Activated naive CD4-positive, alpha-beta T cell treated with Interleukin-2 at 50 U/mL for 16 hours (primary cell): ENCODE measurements around the gene HAPLN1.
"Not testable (repeated sequence)": the region's sequence is repeated elsewhere in the genome, so short reads cannot be mapped to it uniquely, and the experiment has no call there.

Source experiments
- DNase-seq: peaks from one replicate; pipeline ENCODE4 v3.0.0-alpha.2; 2020

HAPLN1 gene

DNA sequence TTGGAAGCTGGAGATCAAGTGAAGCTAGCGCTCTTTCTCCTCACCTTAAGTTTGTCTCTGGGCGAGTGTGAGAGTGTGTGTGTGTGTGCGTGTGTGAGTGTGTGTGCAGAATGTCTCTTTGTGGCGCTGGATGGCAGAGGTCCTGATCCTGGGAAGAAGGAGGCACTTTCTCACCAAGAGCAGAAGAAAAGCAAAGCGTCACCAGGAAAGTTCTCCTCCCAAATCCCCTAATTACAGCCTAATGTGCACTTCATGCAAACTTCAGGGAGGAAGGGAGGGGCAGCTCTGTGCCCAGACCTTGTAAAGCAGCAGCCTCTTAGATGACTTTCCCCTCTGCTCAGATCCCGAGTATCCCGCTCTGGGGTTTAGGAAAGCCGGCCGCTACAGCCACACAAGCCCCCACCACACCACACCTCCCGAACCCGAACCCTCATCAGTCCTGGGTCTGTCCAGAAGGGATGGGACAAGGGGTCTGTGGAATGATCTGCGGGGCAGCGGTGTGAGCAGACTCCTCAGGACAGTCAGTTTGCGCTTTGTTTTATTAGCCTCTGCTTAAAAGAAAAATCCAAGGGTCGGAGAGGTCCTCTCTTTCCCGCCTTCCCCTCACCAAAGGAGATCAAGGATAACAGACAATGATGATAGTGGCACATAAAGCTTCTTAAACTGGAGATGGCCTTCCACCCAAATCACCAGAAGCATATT is at the start of gene HAPLN1:
TSS of gene HAPLN1 (minus strand) at position 20 of the 702 bp plus-strand sequence. CDS start 47,332 bp downstream, outside the sequence.
- DNase-seq = no peak

DNA sequence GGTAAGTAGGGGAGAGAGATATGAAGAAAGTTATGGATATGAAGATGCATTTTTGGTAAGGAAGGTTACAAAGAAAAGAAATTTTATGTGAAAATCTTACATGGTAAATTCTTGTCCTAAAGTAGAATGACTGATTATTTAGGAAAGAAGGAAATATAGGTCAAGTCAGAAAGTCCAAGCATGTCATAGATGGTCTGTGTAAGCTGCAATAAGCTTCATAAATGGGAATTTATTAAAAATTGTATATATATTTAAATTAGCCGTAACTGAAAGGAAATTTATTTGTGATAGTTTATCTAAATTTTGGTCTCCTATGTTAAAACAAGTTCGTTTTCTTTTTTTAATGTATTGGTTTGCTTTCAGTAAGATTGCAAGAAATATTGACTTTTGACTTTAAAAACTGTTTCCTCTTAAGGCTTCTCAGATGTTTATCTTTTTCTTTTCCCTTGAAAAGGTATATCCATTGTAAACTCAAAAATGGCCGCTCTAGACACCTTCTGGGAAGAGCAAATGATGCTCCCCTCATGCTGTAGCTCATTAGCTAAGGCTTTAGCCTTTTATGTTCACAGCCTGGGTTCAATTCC is 46.8 kb upstream of the HAPLN1 start:
- DNase-seq = no peak

DNA sequence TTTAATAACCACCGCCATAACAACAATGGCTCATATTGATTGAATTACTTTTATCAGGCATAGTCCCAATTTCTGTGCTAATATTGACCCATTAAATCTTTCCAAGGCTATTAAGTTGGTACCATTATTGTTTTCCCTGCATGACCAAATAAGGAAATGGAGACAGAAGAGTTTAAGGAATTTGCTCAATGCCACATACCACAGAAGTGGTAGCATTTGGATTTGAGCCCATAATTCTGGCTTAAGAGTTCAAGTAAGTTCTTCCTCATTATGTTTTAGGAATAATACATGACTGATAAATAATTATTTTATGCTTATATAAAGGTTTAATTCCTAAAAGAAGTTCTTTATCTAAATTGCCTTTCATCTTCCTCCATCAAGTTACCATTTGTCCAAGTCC is 43.4 kb upstream of the HAPLN1 start:
- DNase-seq = no peak

DNA sequence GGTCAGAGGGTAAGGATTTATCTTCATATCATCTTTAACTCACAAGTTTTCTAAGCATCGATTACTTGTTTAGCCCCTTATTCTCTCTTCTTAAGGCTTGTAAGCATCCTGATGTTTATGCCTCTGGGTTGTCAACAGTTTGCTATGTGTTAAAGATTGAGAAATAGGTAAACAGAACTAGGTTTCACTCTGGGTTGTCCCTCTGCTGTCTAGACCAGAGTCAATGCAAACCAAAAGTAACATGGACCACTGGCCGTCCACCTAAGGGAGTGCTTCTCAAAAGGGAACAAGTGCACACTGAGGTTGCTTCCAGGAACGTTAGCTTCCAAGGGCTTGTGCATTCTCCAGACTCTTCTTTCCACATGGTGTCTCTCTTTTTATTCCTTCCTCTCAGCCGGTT is 39.9 kb upstream of the HAPLN1 start:
- no peak for DNase-seq

DNA sequence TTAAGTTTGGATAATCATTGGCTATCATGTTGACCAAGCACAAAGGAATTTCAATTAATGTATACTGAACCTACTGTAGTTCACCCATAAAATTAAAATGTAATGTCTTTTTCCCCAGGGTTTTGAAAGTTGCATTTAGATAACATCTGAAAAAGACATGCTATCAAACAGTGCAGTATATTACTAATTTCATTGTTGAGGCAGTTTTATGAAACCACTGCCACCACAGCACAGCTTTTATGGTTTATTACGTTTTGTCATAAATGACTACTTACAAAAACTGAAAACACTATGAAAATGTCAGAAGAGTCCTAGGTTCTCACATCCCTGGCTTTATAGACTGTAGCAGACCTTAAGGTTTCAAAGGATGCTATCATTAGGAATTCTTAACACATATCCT is 32.0 kb upstream of the HAPLN1 start:
- no peak for DNase-seq

DNA sequence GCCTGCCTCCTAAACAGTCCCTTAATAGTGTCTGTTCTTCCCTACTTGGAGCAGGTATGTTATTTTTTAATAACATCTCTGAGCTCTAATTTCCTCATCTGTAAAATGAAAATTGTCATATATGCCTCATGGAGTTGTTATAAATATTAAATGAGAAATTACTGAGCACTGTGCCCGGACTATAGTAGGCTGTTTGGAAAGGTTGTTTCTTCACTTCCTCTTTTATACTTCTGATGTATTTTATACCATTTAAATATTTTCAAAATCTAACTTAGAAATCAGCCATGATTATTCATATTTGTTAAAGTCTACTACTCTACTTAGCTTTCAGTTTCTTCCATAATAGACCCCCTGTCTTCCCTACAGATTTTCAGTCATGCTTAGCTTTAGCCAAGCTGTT is 30.5 kb upstream of the HAPLN1 start:
- DNase-seq = no peak

DNA sequence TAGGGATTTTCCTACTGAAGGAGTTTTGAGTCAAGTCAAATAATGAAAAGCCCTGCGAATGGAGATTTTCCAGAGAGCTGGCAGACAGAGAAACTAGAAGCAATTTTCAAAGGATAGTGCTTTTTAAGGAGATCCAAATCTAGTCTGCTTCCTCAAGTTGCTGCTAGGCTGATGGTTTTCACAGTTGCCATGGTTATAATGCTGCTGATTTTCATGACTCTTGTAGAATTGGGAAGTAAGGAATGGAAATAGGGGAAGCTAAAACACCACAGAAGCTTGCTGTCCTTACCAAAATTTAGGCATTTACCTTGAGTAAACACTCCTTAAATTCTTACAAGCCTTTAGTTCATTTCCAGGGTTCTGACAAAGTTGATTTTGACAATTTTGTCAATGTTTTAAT is 30.1 kb upstream of the HAPLN1 start:
- DNase-seq = no peak

DNA sequence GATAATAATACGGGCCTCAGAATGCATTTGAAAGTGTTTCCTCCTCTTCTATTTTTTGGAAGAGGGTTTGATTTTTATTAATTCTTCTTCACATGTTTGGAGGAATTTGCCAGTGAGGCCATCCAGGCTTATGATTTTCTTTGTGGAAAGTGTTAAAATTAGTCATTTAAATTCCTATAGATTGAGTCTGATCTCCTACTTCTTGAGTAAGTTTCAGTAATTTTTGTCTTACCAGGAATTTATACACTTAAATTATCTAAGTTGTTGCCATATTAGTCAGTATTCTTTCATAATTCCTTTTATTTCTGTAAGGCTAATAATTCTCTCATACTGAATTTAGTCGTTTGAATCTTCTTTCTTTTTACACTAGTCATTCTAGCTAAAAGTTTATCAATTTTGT is 25.2 kb upstream of the HAPLN1 start:
- DNase-seq = no peak

DNA sequence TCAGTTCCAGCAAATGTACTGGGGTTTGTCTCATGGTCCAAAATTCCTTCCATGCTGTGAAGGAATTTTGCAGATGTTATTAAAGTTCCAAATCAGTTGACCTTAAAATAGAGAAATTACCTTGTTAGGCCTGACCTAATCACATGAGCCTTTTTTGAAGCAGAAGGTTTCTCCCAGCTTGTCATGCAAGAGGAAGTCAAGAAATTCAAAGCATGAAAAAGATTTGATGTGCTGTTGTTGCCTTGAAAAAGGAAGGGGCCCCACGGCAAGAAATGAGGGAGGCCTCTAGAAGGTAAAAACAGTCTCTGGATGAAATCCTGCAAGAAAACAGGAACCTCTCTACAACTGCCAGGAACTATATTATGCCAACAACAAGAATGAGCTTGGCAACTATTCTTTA is 24.2 kb upstream of the HAPLN1 start:
- no peak for DNase-seq

DNA sequence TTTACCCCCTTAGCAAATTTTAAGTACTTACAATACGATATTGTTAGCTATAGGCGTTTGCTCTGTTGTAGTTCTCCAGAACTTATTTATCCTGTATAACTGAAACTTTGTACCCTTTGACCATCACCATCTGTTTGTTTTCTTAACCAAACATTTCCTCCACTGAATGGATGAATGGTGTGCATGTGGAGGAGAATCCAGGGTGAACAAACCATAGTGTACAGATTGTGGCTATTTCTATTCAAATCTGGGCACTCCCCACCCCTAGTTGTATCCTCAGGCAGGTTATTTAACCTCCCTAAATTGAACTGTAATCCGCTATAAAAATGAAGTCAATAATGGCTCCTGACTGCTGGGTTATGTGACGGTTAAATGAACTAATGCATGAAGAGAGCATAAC is 21.4 kb upstream of the HAPLN1 start:
- no peak for DNase-seq

DNA sequence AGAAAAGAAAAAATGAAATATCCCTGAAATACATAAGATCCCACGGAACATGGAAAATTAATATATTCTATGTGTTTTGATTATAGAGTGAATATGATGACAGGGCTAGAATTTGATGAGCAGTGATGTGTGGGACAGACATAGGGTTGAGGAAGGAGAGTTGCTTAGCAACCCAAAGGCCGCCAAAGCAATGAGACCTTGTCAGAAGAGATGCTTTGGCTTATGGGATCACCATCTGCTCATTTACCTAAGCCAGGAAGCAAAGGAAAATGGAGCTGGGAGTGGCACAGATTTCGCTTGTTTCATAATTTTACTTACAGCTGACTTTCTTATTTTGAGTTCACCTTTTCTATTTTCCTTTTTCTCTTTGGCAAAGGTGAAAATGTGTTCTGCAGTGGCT is 20.9 kb upstream of the HAPLN1 start:
- DNase-seq = no peak

DNA sequence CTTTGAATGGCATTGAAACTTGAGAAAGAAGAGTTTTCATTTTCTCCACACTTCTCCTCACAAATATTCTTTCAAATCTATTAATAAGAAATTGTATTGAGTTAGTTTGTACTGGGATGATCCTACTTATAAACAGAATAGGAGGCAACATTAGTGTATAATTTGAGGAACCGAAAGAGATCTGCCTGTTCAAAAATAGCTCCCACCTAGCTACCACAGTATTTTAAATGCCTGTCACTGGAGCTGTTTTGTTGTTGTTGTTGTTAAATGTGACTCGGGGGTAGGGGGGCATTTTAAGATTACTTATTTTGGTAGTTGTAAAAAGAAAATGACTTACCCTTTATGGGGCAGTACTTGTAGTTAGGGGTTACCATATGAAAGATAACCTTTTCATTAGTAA is 20.1 kb upstream of the HAPLN1 start:
- DNase-seq = no peak

DNA sequence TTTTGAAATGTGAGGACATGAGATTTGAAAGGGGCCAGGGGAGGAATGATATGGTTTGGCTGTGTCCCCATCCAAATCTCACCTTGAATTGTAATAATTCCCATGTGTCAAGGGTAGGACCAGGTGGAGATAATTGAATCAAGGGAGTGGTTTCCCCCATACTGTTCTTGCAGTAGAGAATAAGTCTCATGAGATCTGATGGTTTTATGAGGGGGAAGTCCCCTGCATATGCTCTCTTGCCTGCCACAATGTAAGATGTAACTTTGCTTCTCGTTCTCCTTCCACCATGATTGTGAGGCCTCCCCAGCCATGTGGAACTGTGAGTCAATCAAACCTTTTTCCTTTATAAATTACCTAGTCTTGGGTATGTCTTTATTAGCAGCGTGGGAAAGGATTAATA is 15.5 kb upstream of the HAPLN1 start:
- DNase-seq = not testable (repeated sequence)

DNA sequence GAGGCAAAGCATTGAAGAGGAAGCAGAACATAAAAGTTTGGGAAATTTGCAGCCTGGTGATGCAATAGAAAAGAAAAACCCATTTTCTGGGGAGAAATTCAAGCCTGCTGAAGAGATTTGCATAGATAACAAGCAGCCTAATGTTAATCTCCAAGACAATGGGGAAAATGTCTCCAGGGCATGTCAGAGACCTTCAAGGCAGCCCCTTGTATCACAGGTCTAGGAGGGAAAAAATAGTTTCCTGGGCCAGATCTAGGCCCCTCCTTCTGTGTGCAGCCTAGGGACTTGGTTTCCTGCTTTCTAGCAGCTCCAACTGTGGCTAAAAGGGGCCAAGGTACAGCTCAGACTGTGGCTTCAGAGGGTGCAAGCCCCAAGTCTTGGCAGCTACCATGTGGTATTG is 14.4 kb upstream of the HAPLN1 start:
- DNase-seq = not testable (repeated sequence)

DNA sequence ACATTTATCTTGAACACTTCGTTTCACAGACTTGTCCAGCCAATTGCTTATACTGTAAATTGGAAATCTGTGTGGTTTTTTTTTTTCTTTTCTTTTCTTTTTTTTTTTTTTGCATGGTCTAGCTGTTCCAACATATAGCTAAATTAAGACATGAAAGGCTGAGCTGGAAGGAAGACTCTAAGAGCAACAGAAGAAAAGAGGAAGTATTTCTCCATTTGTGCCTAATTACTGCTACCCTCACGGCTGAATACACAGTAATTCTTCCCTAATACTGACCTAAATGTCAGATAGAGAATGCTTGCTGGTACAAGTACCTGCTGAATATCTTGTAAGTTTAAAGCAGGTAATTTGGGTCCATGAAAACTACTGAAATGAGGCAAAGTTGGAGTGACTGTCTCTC is 11.0 kb upstream of the HAPLN1 start:
- no peak for DNase-seq

DNA sequence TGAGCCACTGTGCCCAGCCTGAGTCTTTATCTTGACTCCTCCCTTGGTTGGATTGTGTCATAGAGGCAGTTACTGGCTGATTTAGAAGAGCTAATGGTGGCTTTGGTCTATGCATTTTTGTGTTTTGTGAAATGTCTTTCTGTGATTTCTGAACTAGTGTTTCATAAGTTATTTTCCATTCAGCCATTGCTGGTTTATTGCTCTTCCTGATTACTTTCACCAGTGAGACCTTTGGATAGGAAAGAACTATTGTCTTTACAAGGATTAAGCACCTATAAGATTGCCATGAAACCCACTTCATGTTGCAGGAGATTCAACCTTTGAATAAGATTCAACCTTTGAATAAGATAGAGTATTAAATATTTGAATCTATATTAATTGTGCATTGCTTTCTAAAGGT is 8.7 kb upstream of the HAPLN1 start:
- no peak for DNase-seq

DNA sequence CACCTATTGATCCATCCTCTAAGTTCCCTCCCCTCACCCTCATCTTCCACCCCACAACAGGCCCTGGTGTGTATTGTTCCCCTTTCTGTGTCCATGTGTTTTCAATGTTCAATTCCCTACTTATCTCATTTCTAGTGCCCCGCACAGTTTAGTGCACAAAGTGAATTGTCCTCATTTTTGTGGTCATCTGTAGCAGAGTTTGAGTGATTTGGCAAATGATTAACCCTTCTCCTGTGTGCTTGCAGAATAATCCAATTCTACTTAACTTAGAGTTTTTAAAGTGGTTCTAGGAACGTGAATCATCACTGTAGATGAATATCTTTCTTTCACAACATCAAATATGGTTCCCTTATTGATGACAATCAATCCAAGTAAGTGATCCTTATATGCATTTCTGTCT is 6.3 kb upstream of the HAPLN1 start:
- no peak for DNase-seq

DNA sequence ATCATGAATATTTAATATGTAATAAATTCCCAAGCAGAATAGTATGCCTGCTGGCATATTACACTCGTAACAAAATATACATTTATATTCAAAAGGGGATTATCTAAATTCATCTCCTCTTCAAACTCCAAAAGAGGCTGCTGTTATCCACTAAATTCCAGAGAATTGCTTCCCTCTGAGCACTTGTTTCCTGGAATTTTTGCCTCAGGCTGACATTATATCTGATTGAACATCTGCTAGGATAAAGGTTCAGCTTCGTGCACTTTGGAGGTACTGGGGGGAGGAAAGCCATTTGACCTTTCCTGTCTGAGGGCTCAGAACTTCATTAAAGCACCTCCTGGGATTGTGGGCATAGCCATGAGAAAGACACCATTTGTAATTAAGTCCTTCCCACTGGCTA is 4.3 kb upstream of the HAPLN1 start:
- no peak for DNase-seq

DNA sequence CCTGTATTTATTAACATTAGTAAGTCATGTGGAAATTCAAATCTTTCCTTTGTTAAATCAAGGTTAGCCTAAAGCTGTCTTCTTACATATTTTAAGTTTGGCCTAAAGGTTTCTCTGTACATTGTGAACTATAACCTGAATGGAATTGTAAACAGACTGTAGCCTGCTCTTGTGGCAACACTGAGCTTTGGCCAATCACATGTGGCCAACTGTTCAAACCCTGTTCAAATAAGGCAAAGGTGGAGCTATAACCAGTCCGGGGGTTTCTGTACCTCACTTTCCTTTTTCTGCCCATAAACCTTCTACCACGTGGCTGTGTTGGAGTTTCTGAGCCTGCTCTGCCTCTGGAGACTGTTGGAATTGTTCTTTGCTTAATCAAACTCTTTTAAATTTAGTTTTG is 3.3 kb upstream of the HAPLN1 start:
- no peak for DNase-seq

DNA sequence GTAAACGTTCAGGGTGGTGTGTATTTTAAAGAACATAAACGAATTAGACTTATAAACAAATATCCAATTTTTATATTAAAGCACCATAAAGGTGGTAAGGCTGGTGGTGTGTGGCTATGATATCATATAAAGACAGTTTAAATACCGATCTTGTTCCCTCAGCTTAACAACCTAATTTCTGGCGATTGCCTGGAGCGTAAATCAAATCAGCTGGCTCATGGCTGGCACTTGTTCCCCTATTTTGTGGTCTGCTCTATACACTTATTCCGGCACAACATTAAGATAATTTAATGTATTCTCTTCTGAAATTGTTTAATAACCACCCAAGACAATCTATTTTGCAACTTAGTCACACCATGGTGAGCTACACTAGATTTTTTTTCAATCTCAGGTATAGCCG is 2.4 kb upstream of the HAPLN1 start:
- no peak for DNase-seq

DNA sequence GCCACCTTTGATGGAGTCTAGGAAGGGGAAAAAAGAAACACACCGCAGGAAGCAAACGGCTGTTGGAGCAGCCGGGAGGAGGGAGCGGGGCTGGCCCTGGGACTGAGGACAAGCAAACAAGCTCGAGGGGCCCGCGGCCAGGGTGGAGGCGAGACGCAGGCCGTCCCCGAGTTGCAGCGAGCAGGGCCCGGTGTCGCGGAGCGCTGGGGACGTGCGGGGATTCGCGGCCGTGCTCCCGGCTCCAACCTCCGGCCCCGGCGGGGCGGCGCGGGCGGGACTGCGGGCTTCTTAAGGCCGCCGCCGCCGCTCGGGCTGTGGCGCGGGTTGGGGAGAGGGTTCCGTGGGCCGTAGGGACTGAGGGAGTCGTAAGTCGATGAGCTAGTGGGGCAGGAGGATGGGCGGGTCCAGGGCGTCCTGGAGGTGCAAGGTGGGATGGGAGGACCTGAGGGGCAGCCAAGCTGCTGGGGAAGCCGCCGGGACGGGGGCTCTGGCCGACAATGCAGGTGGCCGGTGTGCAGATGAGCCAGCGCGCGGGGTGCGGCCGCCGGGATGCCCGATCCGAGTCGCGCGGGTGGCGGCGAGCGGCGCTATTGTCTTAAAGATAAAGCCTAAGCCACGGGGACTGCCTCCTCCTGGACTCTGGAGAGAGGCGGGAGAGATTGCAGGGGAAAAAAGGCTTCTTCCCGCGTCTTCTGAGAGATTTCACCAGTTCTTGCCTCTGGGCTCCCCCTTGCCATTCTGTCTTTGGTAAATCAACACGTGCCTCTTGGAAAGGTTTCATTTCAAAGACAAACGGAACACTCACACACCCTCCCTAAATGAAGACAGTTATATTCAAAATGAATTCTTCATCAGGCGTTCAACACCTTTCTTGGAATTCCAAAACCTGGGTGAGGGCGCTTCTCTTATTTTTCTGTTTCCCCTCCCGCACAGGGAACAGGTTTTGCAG is 1.6 kb upstream of the HAPLN1 start:
- no peak for DNase-seq

DNA sequence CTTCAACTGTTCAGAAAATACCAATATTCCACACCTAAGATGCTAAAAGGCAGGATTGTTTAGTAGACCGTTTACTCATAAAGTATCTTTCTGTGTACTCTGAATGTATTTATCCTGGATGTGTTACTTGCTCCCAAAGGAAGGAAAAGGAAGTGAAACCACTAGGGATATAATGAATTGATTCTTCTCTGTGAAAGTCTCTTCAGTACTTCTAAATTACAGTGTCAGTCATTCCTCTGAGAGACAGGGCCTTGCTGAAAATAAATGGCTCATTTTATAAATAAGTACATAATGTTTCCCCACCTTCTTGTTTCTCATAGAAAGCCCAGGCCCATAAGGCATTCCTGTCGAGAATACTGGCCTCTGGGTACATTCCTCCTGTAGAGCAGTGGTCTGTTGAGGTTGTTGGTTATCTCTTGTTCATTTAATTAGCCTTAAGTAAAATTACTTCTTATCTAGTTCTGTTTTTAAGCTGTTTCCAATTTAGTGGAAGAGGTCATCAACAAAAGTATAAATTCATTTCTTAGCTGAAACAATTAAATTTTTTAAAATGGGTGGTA is 1.6 kb downstream of the HAPLN1 start:
- DNase-seq = no peak

DNA sequence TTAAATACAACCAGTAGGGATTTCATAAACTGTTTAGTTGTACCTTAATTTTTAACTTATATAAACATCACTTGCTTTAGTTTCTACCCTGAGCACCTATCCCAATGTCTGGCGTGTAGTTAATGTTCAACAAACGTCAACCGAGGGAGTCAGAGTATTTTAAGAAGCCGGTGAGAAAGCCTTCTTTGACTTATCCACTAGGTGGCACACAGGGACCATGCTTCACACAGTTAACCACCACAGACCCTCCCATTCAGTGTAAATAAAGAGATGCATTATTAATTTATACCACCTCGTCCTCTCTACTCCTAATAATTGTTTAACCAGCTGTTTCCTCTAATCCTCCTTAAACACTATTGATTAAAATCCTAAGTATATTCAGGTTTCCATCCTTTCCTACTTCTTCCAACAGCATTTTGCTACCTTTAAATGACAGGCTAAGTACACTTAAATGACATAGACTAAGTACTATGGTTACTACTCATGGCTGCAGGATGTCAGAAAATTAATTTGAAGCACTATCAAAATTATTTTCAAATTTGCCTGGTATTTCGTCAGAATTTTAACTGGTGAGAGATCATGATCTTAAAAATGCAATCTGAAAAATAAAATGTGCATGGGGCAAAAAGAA is 2.3 kb downstream of the HAPLN1 start:
- no peak for DNase-seq
